HG02870 (cell line): ENCODE measurements around the gene SLC8A1.

Experiments
- ATAC-seq: cut with Tn5 transposase; IDR thresholded peaks from one replicate; pipeline ENCODE4 v1.9.1; 2021; ENCODE audit warnings: mild to moderate bottlenecking, moderate library complexity; ENCODE audit not compliant: unreplicated experiment

The SLC8A1 gene

GRCh38 chr2:40317046-40317445 lies 134.8 kb downstream of the SLC8A1 start:
- no peak for ATAC-seq

- no peak for ATAC-seq
Observed at GRCh38 chr2:40316620-40317019, 135.3 kb downstream of the SLC8A1 start.

GRCh38 chr2:40315683-40316082 lies 136.2 kb downstream of the SLC8A1 start:
- ATAC-seq = no peak

GRCh38 chr2:40311026-40311425 lies 140.9 kb downstream of the SLC8A1 start:
- no peak for ATAC-seq

GRCh38 chr2:40310303-40310702 lies 141.6 kb downstream of the SLC8A1 start:
- ATAC-seq = no peak

GRCh38 chr2:40304340-40304739 lies 147.6 kb downstream of the SLC8A1 start:
- ATAC-seq = no peak

- no peak for ATAC-seq
Observed at GRCh38 chr2:40303746-40304145, 148.1 kb downstream of the SLC8A1 start.

GRCh38 chr2:40302751-40303325 lies 149.1 kb downstream of the SLC8A1 start:
- ATAC-seq = no peak

GRCh38 chr2:40300391-40300790 lies 151.5 kb downstream of the SLC8A1 start:
- no peak for ATAC-seq

GRCh38 chr2:40299781-40300180 lies 152.1 kb downstream of the SLC8A1 start:
- no peak for ATAC-seq

- no peak for ATAC-seq
Observed at GRCh38 chr2:40299173-40299572, 152.7 kb downstream of the SLC8A1 start.

GRCh38 chr2:40298026-40298425 lies 153.9 kb downstream of the SLC8A1 start:
- no peak for ATAC-seq

GRCh38 chr2:40292291-40292690 lies 159.6 kb downstream of the SLC8A1 start:
- ATAC-seq = no peak

GRCh38 chr2:40289771-40290404 lies 162.0 kb downstream of the SLC8A1 start:
- ATAC-seq = no peak

GRCh38 chr2:40287773-40288172 lies 164.1 kb downstream of the SLC8A1 start:
- ATAC-seq = no peak

- ATAC-seq = no peak
Observed at GRCh38 chr2:40287195-40287594, 164.7 kb downstream of the SLC8A1 start.

GRCh38 chr2:40286721-40287120 lies 165.2 kb downstream of the SLC8A1 start:
- no peak for ATAC-seq

GRCh38 chr2:40285391-40285790 lies 166.5 kb downstream of the SLC8A1 start:
- ATAC-seq = no peak

- no peak for ATAC-seq
Observed at GRCh38 chr2:40284797-40285196, 167.1 kb downstream of the SLC8A1 start.

GRCh38 chr2:40283111-40283909 lies 168.6 kb downstream of the SLC8A1 start:
- ATAC-seq = no peak

- ATAC-seq = no peak
Observed at GRCh38 chr2:40282428-40282827, 169.5 kb downstream of the SLC8A1 start.
